Measurements from ENCODE around the gene LY6G6F.

LY6G6F gene

DNA sequence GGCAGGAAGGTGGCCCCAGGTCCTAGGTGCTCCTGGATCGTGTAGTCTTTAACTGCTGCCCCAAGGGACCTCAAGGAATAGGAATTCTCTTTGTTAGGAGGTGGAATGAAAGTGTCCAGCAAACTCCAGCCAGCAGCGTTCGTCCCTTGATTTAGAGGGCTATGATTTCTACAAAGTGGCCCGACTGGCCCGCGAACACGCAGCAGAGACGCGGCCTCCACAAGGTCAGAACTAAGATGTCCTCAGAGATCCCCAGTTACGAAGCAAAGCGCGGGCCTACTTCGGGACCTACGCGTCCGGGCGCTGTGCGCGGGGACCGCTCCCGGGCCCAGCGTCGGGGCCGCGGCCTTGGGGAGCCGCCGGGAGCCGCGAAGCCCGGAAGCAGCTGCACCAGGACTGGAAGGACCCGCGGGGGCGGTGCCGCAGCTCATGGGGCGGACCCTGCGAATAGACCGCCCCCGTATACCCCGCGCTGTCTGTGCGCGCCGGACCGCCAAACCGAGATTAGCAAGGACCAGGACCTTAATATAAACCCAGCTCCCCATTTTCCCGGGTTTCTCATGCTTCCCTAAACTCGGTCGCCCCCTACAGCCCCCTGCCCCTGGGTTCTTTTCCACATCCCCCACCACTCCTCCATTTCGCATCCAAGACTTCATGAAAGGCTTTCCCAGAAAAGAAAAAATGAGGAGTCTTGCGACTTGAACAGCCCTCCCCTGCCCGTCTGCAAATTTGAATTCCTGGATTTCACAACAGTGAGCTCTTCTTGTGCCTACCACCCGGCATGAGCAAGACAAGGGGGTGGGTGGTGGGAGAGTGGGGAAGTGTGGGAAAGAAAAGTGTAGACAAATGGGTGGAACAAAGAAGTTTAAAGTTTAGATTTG lies 46.0 kb upstream of the LY6G6F start, which contains the start of gene C6orf47:
Gene C6orf47, minus strand, starts transcription at position 398 of the 881 bp plus-strand sequence. CDS start 831 bp downstream, outside the sequence.
- ChIA-PET CTCF (interaction anchor here (0.8 to 4.2 kb wide), 6 partner anchors 8 to 228 kb away, joined by 3 to 27 read pairs (median 4); partner anchors contain the start of genes BAG6 and MSH5), POLR2A (interaction anchor here (0.6 to 1.0 kb wide), 5 partner anchors 8 to 755 kb away, joined by 3 to 6 read pairs (median 3); partner anchors contain the start of genes BAG6, HSPA1A, HSPA1B and HSPA1L)
- peak; percentile 86 for DNase-seq (ENCODE audit: extremely low spot score)
- TF ChIP-seq, protein P1, sequence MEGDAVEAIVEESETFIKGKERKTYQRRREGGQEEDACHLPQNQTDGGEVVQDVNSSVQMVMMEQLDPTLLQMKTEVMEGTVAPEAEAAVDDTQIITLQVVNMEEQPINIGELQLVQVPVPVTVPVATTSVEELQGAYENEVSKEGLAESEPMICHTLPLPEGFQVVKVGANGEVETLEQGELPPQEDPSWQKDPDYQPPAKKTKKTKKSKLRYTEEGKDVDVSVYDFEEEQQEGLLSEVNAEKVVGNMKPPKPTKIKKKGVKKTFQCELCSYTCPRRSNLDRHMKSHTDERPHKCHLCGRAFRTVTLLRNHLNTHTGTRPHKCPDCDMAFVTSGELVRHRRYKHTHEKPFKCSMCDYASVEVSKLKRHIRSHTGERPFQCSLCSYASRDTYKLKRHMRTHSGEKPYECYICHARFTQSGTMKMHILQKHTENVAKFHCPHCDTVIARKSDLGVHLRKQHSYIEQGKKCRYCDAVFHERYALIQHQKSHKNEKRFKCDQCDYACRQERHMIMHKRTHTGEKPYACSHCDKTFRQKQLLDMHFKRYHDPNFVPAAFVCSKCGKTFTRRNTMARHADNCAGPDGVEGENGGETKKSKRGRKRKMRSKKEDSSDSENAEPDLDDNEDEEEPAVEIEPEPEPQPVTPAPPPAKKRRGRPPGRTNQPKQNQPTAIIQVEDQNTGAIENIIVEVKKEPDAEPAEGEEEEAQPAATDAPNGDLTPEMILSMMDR (IDR thresholded peaks at IDR 0.05; ENCODE audit: control extremely low read depth, extremely low read depth, low read depth, missing control alignments) = no peak

DNA sequence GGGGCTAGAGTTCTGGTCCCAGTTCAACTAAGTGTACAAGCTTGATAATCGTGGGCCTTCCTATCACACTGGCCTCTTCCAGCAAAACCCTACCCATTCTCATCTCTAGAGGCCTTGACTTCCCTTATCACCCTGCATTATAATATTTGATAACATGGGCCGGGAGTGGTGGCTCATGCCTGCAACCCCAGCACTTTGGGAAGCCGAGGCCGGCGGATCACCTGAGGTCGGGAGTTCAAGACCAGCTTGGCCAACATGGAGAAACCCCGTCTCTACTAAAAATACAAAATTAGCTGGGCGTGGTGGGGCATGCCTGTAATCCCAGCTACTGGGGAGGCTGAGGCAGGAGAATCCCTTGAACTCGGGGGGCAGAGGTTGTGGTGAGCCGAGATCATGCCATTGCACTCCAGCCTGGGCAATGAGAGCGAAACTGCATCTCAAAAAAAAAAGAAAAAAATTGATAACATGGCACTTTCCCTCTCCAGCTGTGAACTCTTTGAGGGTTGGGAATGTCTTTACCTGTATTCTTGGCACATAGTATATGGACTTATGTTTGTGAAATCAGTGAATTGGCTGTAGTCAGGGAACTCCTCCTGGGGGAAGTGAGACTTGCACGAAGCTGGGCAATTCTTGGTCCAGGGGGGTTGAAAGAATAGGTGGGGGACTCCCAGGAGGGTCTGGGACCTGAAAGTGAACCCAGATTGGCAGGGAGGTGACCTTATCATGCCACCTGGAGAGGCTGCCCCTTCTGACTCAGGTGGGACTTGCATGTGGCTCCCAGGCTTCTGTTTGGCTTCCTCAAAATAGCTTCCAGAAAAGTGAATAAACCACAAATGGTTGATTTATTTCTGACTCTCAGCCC lies 45.2 kb upstream of the LY6G6F start:
- POLR2A ChIA-PET = interaction anchor here (0.6 to 1.0 kb wide), 3 partner anchors 9 to 756 kb away, joined by 3 to 6 read pairs (median 3); partner anchors contain the start of genes BAG6, HSPA1A and HSPA1L
- no peak for DNase-seq (ENCODE audit: extremely low spot score)
- CTCF ChIA-PET = interaction anchor here (1.2 to 4.2 kb wide), 5 partner anchors 9 to 227 kb away, joined by 3 to 27 read pairs (median 6); partner anchors contain the start of genes BAG6 and MSH5

DNA sequence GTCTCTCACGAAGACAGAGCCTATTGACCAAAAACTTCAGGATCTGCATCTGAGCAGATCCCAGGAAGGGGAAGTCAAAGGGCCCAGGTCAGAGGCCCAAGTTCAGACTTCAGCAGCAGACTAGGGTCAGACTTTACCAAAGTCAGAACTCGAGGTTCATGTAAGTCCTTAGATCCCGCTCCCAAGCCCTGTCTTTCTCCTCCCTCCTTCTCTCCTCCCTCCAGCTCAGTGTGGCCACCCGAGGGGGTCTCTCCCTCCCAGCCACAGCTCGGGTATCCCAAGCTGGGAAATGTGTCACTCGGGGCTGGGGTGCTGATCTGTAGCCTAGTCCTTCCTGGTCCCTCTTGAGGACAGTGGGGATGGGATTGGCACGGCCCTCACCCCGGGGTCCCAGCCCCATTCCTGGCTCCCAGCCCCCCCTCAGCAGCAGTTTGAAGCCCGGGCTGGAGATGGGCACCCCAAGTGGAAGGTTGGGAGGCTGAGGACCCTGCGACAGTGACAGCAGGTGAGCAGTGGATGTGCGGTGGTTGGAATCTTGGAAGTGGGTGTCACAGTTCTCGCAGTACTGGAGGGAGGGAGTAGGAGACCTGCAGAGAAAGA lies 44.4 kb upstream of the LY6G6F start:
- TF ChIP-seq, protein P1 (IDR thresholded peaks at IDR 0.05; ENCODE audit: control extremely low read depth, extremely low read depth, low read depth, missing control alignments) = no peak
- ChIA-PET CTCF (interaction anchor here (1.1 to 4.2 kb wide), 4 partner anchors 9 to 111 kb away, joined by 3 to 27 read pairs (median 9); partner anchors contain the start of genes BAG6 and MSH5), POLR2A (interaction anchor here (0.6 to 3.3 kb wide), 5 partner anchors 11 to 1039 kb away, joined by 3 to 15 read pairs (median 4); partner anchors contain the start of gene BAG6)
- no peak for DNase-seq (ENCODE audit: extremely low spot score)

More for the DNA sequence above, 45.2 kb upstream of the LY6G6F start:
- TF ChIP-seq, protein P1 (IDR thresholded peaks at IDR 0.05; ENCODE audit: control extremely low read depth, extremely low read depth, low read depth, missing control alignments) = no peak

DNA sequence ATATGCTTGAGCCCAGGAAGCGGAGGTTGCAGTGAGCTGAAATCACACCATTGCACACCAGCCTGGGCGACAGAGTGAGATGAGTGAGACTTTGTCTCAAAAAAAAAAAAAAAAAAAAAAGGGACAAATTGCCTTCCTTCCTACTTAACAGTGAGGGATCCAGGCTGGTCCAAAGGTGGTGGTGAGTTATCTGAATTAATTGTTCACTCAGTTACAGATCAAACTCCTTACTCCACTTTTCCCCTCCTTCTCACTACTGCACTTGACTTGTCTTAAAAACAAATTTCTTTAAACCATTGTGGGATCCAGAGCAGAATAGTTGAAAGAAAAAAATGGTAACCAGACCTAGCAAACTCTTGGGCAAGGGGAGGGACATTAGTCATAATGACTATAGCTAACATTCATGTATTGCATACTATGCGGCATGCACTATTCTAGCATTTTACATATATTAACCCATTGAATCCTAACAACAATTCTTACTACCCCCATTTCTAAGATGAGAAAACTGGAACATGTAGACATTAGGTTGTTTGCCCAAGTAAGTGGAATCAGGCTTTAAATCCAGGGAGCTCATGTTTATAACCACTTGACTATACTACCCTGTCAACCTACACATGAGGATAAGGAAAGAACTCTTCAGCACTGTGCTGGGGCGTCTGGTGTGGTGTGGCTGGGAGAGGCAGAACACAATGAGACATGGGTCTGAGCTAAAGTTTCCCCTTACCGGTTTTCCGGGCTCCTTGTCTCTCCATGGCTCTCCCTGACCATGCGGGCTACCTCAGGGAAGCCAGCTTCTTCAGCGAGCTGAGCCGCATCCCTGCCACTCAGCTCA lies 43.3 kb upstream of the LY6G6F start:
- DNase-seq (ENCODE audit: extremely low spot score) = no peak
- TF ChIP-seq, protein P1 (IDR thresholded peaks at IDR 0.05; ENCODE audit: control extremely low read depth, extremely low read depth, low read depth, missing control alignments) = no peak
- CTCF ChIA-PET = interaction anchor here (1.0 to 4.2 kb wide), 9 partner anchors 8 to 289 kb away, joined by 3 to 27 read pairs (median 4); partner anchors contain the start of genes ATP6V1G2, BAG6, MSH5 and NFKBIL1
- POLR2A ChIA-PET = interaction anchor here (0.6 to 3.3 kb wide), 6 partner anchors 8 to 1041 kb away, joined by 3 to 15 read pairs (median 4); partner anchors contain the start of genes APOM, BAG6 and HSPA1B

All from GM10248 (cell line).